GM12875 (cell line): ENCODE data around the gene SERPINH1.

Source experiments
- H3K4me3 ChIP-seq: one replicate; pipeline ENCODE4 v1.5.1; 2011; ENCODE audit warnings: low read depth, low read length, control low read depth
- CTCF ChIP-seq: IDR thresholded peaks from 2 replicates; pipeline ENCODE4 v1.5.1; 2011; ENCODE audit warnings: low read depth, mild to moderate bottlenecking, control low read depth, inconsistent platforms, low read length, moderate library complexity, borderline replicate concordance; ENCODE audit not compliant: insufficient read depth

The SERPINH1 gene

GRCh38 chr11:75562836-75563484, 907 bp downstream of the SERPINH1 start:
- no peak for TF ChIP-seq CTCF
- peak overlapping the region; percentile 54 for H3K4me3 ChIP-seq

GRCh38 chr11:75563501-75563977, 1.5 kb downstream of the SERPINH1 start:
- H3K4me3 ChIP-seq, result peak overlapping the region; percentile 54
- no peak for TF ChIP-seq CTCF

GRCh38 chr11:75563978-75564552, 2.0 kb downstream of the SERPINH1 start:
- TF ChIP-seq CTCF, result no peak
- H3K4me3 ChIP-seq, result no peak overlapping the region

- H3K4me3 ChIP-seq, result no peak overlapping the region
- TF ChIP-seq CTCF, result no peak
Measured at GRCh38 chr11:75565221-75565814, 3.3 kb downstream of the SERPINH1 start.

- no peak for TF ChIP-seq CTCF
- no peak overlapping the region for H3K4me3 ChIP-seq
Measured at GRCh38 chr11:75565916-75566762, 4.1 kb downstream of the SERPINH1 start.

- TF ChIP-seq CTCF, result no peak
- H3K4me3 ChIP-seq, result no peak overlapping the region
Measured at GRCh38 chr11:75566763-75567279, 4.8 kb downstream of the SERPINH1 start.
